Measurements from ENCODE around the gene CCDC185.

The CCDC185 gene

GRCh38 chr1:223393275-223394214 is at the start of gene CCDC185:
CCDC185 (plus strand) TSS chr1:223393415; CDS start chr1:223393476, 61 bp downstream.
- TF ChIP-seq NFIC (IDR thresholded peaks at IDR 0.05) (no peak), MAX (IDR thresholded peaks at IDR 0.05) (peak; percentile 70)

- TF ChIP-seq ZBTB7A (IDR thresholded peaks at IDR 0.05; ENCODE audit: low read depth), result no peak
- TF ChIP-seq FOXM1 (IDR thresholded peaks at IDR 0.05; ENCODE audit: borderline replicate concordance, low read depth), result no peak
- TF ChIP-seq TCF12 (IDR thresholded peaks at IDR 0.05; ENCODE audit: low read depth), result no peak
- TF ChIP-seq EP300 (IDR thresholded peaks at IDR 0.05; ENCODE audit: borderline replicate concordance), result no peak
- no peak for TF ChIP-seq MAX (IDR thresholded peaks at IDR 0.05)
- no peak for TF ChIP-seq EGR1 (IDR thresholded peaks at IDR 0.05)
- TF ChIP-seq YY1 (IDR thresholded peaks at IDR 0.05; ENCODE audit: low read depth), result no peak
- no peak for TF ChIP-seq REST (IDR thresholded peaks at IDR 0.05; ENCODE audit: low read depth)
- no peak for TF ChIP-seq RAD21 (IDR thresholded peaks at IDR 0.05; ENCODE audit: low read depth)
- TF ChIP-seq CEBPB (IDR thresholded peaks at IDR 0.05), result no peak
These were observed 49.5 kb upstream of the CCDC185 start for GRCh38 chr1:223343692-223344091.

GRCh38 chr1:223344491-223344890 is 48.7 kb upstream of the CCDC185 start:
- TF ChIP-seq TAF1 (IDR thresholded peaks at IDR 0.05; ENCODE audit: low read depth) (no peak), YY1 (IDR thresholded peaks at IDR 0.05; ENCODE audit: low read depth) (no peak), CEBPB (IDR thresholded peaks at IDR 0.05) (no peak), FOXM1 (IDR thresholded peaks at IDR 0.05; ENCODE audit: borderline replicate concordance, low read depth) (no peak), USF1 (IDR thresholded peaks at IDR 0.05) (no peak), CREB1 (IDR thresholded peaks at IDR 0.05; ENCODE audit: low read depth) (no peak), MAX (IDR thresholded peaks at IDR 0.05) (no peak), EGR1 (IDR thresholded peaks at IDR 0.05) (no peak), NFIC (IDR thresholded peaks at IDR 0.05) (no peak), EP300 (IDR thresholded peaks at IDR 0.05; ENCODE audit: borderline replicate concordance) (no peak), REST (IDR thresholded peaks at IDR 0.05; ENCODE audit: low read depth) (no peak)

GRCh38 chr1:223345720-223346119 is 47.5 kb upstream of the CCDC185 start:
- TF ChIP-seq TEAD4 (IDR thresholded peaks at IDR 0.05) (no peak), TCF12 (IDR thresholded peaks at IDR 0.05; ENCODE audit: low read depth) (no peak), TAF1 (IDR thresholded peaks at IDR 0.05; ENCODE audit: low read depth) (no peak), CEBPB (IDR thresholded peaks at IDR 0.05) (no peak), CREB1 (IDR thresholded peaks at IDR 0.05; ENCODE audit: low read depth) (no peak), YY1 (IDR thresholded peaks at IDR 0.05; ENCODE audit: low read depth) (no peak), EGR1 (IDR thresholded peaks at IDR 0.05) (no peak), USF1 (IDR thresholded peaks at IDR 0.05) (no peak), MAX (IDR thresholded peaks at IDR 0.05) (no peak), NFIC (IDR thresholded peaks at IDR 0.05) (no peak), ZBTB7A (IDR thresholded peaks at IDR 0.05; ENCODE audit: low read depth) (no peak), FOXM1 (IDR thresholded peaks at IDR 0.05; ENCODE audit: borderline replicate concordance, low read depth) (no peak), RAD21 (IDR thresholded peaks at IDR 0.05; ENCODE audit: low read depth) (no peak), REST (IDR thresholded peaks at IDR 0.05; ENCODE audit: low read depth) (no peak)
